HG02798 (cell line): Measurements from ENCODE around the gene GLIPR1L2.
"Not testable (repeated sequence)": the region's sequence is repeated elsewhere in the genome, so short reads cannot be mapped to it uniquely, and the experiment has no call there.

Experiments
- ATAC-seq: cut with Tn5 transposase; IDR thresholded peaks from one replicate; pipeline ENCODE4 v1.9.1; 2021; ENCODE audit warnings: mild to moderate bottlenecking; ENCODE audit not compliant: unreplicated experiment, poor library complexity

Gene GLIPR1L2

DNA sequence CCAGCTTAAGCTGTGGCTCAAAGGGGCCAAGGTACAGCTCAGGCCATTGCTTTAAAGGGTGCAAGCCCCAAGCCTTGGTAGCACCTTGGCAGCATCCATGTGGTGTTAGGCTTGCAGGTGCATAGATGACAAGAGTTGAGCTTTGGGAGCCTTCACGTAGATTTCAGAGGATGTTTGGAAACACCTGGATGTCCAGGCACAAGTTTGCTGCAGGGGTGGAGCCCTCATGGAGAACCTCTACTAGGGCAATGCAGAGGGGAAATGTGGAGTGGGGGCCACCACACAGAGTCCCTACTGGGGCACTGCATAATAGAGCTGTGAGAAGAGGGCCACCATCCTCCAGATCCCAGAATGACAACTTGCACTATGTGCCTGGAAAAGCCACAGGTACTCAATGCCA, 37.9 kb downstream of the GLIPR1L2 start:
- no peak for ATAC-seq

DNA sequence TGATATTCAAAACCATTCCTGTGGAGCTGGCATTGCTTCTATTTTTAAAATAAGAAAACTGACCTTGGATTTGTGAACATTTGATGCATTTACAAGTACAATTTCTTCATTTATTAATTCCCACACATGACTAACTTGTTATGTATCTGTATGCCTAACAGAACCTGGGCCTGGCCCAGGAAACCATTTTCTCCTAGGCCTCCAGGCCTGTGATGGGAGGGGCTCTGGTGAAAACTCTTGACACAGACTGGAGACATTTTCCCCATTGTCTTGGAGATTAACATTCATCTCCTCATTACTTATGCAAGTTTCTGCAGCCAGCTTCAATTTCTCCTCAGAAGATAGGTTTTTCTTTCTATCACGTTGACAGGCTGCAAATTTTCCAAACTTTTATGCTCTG, 42.0 kb downstream of the GLIPR1L2 start:
- no peak for ATAC-seq

DNA sequence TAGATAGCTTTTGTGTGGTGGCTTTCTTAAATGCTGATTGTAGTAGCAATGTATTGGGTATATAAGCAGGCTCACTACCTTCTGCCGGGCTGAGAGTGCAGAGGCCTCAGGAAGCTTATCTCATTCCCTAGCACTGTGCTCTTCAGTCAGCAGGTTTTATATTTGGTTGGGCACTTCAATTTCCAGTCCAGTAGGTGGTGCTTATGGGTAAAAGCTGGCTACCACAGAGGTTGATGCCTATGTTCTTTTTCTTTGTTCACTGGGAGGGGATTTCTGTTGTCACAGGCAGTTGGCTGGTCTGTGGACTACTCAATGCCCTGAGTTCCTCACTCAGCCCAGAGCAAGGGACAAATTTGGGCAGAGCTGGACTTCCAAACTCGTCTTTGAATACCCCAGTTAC, 46.7 kb downstream of the GLIPR1L2 start:
- ATAC-seq, result peak; percentile 62

DNA sequence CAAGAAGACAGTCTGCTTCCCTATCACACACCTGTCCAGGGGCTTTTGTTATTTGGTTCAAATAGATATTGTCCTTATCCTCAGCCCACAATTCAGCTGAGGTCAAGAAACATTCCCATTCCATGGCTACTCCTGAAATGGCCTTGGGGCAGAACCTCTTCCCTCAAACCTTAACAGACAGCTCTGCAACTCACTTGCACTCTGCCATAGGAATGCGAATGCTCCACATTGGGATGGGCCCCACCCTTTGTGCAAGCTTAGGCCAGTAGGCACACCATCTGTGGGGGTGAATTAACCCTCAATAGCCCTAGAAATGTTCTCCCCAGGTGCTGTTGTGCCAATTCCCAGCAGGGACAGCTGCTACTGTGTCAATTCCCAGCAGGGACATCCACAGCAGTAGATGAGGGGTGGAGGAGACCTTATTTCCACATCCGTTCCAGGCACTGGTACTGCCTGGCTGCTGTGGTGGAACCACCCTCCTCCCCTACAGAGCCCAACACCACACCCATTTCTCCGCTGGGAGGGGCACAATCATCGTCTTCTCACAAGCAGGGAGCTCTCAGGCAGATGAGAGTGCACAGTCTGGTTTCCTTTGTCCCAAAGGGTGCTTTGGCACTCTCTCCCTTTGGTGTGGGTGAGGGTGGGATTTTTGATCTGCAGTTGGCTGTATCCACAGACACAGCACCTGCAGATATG, 47.3 kb downstream of the GLIPR1L2 start:
- no peak for ATAC-seq

DNA sequence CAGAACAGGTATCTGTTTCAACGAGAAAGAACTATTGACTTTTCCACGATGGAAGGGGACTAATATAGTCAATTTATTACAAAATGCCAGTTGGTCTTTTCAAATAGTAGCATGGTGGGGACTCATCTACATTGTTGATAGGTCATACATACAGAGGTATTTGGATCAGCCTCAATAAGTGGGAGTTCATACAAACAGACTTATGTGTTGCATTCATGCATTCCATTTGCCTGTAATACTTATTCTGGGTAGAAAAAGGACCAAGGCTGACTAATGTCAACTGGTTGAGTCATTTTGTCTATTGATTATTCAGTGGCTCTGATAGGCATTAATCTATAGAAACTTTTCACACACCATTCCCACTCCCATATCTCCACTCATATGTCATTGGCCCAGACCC, 48.2 kb downstream of the GLIPR1L2 start:
- no peak for ATAC-seq

DNA sequence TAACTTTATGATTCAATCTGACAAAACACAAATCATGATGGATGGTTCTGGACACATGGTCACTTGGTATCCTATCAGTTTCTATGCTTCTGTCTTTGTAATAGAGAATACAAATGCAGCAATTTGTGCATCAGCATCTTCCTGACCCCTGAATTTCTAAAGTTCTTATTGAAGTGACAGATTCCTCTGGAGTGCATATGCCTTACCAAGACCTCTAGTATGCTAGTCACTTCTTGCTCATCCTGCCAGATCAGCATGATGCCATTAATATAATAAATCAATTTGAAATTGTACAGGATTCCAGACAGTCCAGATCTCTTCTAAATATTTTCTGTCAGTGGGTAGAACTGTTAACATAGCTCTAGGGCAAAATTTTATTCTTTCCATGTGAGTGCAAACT, 49.0 kb downstream of the GLIPR1L2 start:
- ATAC-seq, result no peak

DNA sequence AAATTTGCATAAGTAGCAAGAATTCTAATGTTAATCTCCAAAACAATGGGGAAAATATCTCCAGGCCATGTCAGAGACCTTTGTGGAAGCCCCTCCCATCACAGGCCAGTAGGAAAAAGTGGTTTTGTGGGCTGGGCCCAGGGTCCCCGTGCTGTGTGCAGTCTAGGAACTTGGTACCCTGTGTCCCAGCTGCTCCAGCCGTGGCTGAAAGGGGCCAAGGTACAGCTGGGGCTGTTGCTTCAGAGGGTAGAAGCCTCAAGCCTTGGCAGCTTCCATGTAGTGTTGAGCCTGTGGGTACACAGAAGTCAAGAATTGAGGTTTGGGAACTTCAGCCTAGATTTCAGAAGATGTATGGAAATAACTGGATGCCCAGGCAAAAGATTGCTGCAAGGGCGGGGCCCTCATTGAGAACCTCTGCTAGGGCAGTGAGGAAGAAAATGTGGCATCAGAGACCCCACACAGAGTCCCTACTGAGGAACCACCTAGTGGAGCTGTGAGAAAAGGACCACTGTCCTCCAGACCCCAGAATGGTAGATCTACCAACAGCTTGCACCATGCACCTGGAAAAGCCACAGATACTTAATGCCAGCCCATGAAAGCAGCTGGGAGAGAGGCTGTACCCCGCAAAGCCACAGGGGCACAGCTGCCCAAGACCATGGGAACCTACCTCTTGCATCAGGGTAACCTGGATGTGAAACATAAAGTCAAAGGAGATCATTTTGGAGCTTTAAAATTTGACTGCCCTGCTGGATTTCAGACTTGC, 51.0 kb downstream of the GLIPR1L2 start:
- not testable (repeated sequence) for ATAC-seq

DNA sequence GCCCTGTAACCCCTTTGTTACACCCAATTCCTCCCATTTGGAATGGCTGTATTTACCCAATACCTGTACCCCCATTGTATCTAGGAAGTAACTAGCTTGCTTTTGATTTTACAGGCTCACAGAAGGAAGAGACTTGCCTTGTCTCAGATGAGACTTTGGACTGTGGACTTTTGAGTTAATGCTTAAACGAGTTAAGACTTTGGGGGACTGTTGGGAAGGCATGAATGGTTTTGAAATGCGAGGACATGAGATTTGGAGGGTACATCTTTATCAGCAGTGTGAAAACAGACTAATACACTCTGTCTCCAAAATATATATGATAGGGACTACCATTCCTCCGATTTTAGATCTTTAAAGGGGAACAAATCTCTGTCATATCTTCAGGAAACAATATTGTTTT, 51.6 kb downstream of the GLIPR1L2 start:
- ATAC-seq, result not testable (repeated sequence)

DNA sequence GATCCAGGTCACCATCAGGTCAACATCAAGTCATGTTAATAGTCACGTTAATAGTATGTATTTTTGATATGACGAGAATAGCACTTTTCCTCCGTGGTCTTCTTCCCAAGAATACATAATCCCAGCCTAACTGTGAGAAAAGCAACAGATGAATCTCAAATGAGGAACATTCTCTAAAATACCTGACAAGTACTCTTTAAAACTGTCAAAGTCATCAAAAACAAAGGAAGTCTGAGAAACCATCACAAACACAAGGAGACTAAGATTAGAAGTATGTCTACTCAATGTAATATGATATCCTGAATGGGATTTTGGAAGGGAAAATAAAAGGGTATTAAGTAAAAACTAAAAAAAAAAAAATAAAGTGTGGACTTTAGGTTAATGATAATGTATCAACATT, 52.8 kb downstream of the GLIPR1L2 start:
- no peak for ATAC-seq

DNA sequence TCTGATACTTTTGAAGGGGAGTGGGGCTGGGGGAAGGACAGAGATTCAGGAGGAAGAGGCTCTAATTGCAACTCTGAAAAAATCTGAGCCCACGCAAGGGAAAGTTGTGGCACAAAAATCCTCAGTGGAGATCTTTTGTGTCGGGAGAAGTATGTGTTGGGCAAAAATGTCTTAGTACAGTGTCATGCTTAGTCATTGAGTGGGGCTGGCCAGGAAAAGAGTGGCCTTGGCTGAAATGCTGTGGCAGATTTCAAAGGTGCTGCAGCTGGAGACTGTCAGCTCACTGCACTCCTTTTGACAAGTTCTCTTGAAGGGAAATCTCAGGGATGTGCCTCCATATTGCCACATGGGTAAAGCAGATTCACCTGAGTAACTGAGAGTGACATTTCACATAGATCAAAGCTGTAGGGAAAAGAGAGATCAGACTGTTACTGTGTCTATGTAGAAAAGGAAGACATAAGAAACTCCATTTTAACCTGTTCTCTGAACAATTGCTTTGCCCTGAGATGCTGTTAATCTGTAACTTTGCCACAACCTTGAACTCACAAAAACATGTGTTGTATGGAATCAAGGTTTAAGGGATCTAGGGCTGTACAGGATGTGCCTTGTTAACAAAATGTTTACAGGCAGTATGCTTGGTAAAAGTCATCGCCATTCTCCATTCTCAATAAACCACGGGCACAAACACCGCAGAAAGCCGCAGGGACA, 53.7 kb downstream of the GLIPR1L2 start:
- no peak for ATAC-seq

DNA sequence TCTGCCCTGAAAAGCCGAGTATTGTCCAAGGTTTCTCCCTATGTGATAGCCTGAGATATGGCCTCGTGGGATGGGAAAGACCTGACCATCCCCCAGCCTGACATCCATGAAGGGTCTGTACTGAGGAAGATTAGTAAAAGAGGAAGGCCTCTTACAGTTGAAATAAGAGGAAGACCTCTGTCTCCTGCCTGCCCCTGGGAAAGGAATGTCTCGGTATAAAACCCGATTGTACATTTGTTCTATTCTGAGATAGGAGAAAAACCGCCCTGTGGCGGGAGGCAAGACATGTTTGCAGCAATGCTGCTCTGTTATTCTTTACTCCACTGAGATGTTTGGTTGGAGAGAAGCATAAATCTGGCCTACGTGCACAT, 54.2 kb downstream of the GLIPR1L2 start:
- not testable (repeated sequence) for ATAC-seq

DNA sequence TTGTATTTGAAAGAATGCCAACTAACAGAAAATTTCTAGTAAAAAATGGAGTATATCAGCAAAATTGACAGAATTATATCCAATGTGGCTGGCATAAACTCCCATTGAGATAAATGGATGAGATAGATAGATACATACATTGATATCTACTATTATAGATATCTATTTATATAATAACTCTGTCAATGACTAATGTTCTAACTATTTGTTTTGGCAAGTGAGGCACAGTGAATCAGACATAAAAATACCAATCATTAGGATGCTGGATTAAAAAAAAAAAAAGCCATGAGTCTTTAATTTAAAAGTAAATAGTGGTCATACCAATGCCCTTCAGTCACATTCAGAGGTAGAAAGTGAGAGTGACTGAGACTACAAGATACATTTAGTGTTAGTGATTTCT, 56.0 kb downstream of the GLIPR1L2 start:
- no peak for ATAC-seq

DNA sequence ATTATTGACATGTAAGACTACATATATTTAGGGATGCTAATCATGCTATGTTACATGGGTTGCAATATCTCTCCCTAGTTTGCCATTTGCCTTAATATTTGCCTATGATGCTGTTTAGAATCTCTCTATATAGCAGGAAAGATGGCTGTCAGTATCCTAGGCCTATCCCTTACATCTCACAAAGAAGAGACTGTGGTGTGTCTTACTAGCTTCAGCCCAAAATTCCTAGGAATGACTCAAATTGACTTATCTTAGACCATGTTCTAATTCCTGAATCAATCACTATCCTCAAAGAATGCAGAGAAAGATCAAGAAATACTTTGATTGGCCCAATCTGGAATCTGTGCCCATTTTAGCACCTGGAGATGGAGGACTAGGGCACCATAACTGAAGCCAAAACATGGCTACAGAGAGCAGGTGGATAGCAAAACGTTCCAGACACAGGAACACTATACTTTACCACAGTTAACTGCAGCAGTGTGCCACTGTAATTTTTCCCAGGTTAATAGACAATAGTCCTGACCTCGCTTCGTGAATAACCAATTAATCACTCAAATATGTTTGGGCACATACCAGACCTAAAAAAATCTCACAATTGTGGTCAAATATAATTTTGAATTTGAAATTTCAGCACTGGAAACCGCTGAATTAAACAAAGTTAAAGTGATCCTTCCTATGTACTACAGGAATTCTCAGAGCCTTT, 57.0 kb downstream of the GLIPR1L2 start:
- no peak for ATAC-seq

DNA sequence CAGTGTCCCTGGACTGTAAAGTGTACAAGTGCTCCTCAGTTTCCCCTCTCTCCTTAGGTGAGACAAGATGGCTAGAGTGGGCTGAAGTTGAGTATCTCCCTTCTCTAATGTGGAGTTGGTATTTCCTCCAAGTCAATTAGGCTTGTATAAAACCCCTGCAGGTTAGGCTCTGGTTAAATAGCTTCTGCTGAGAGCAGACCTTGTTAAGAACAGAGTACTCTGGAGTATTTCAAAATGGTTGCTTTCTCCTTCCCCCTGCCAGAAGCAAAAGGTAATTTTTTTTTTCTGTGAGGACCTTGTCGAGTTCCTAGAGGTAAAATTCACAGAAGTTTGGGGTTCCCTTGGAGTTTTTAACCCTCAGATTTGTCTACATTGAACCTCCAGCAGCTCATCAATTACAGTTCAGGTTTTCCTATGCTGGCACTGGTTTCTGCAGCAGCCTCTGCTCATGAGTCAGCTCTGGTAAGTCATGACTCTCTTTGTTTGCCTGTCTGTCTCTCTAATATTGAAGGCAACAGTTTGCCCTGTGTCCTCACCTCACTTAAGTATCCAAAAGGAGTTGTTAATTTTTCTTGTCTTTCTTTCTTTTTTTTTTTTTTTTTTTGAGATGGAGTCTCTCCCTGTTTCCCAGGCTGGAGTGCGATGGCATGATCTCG, 61.9 kb downstream of the GLIPR1L2 start:
- ATAC-seq, result no peak

DNA sequence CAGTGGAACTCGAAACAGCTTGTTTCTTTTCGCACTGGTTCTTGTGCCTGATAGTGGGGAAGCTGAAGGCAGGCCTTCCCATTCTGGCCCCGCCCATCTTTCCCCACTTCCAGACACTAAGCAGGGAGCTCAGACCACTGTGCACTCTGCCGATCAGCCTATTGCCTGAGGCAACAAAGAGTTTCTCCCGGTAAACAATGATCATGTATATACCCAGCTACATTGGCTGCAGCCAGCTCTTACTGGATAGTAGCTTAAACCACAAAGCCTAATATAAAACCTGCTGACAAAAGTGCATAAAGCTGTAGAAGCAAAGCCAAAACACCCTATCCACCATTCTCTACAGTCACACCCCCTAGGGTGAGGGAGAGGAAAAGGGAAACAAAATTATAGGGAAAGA, 65.0 kb downstream of the GLIPR1L2 start:
- no peak for ATAC-seq

DNA sequence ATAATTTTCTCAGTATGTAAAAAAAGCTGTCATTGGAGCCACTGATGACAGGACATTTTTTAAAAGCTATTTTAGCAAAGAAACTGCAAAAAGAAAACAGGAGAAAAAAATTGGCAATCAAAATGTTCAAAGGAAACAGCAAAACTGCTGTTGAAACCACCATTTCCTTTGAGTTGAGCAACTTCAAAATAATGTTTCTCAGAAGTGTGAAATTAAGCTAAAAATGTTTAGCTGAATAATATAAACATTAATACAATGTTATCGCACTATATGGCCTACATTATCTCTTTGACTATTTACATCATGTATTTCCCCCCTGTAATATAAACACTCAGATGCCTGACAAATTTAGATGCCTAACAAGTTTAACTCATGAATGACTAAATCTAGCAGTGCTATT, 66.3 kb downstream of the GLIPR1L2 start:
- ATAC-seq, result no peak

DNA sequence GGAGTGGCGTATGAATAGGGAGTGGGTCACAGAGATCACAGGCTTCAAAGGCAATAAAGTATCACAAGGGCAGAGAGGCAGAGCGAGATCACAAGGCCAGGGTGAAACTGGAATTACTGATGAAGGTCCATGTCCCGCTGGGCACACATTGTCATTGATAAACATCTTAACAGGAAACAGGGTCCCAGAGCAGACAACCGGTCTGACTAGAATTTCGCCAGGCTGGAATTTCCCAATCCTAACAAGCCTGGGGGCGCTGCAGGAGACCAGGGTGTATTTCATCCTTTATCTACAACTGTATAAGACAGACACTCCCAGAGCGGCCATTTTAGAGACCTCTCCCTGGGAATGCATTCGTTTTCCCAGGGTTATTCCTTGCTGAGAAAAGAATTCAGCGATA, 67.0 kb downstream of the GLIPR1L2 start:
- not testable (repeated sequence) for ATAC-seq

DNA sequence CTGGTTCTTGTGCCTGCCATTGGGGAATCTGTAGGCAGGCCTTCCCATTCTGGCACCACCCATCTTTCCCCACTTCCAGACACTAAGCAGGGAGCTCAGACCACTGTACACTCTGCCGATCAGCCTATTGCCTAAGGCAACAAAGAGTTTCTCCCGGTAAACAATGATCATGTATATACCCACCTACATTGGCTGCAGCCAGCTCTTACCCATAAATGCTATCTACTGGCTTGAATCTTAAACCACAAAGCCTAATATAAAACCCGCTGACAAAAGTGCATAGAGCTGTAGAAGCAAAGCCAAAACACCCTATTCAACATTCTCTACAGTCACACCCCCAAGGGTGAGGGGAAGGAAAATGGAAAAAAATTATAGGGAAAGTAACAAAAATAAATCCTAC, 68.9 kb downstream of the GLIPR1L2 start:
- ATAC-seq, result no peak

DNA sequence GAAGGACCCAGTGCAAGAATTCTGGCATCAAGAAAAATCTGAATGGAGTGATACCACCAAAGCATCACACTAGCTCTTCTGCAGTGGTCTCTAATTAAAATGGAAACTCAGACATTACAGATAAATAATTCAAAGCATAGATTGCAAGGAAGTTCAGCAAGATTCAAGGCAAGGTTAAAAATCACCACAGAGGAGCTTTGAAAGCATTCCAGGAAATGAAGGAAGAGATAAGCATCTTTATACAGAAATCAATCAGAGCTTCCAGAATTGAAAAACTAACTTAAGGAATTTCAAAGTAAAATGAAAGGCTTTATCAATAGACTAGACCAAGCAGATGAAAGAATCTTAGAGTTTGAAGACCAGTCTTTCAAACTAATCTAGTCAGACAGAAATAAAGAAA, 69.3 kb downstream of the GLIPR1L2 start:
- ATAC-seq, result no peak
